Upper lobe of left lung (tissue), 4 donors: ENCODE results near the gene DMAP1.

Experiments
- CTCF ChIP-seq, 6 experiments: fragments of 450-650 bp in 4 of 6; fragments of 200-600 bp in 2 of 6; sonication (generic) in 2 of 6; IDR thresholded peaks; one replicate each; pipeline ENCODE4 v1.5.1; 2016 to 2019; ENCODE audit warnings: antibody characterized with exemption in 6 of 6
- POLR2A ChIP-seq, 4 donors: fragments of 450-650 bp; IDR thresholded peaks; one replicate each; pipeline ENCODE4 v1.5.1; 2016 to 2017; ENCODE audit warnings: antibody characterized with exemption in 4 of 4, mild to moderate bottlenecking in 2 of 4

- TF ChIP-seq CTCF (IDR thresholded peaks at IDR 0.05) (no peak), POLR2A (IDR thresholded peaks at IDR 0.05) (no peak)
Measured at GRCh38 chr1:44236490-44237272, 23.4 kb downstream of the DMAP1 start.
